Activated naive CD8-positive, alpha-beta T cell treated with anti-CD3 and anti-CD28 coated beads for 36 hours (primary cell): ENCODE results near the gene DPM3. TPM values are rescaled to one million over a fixed set of nuclear protein-coding genes. Genes with fewer than 3 reads are reported as not detected.

ENCODE experiments used
- DNase-seq: peaks from one replicate; pipeline ENCODE4 v3.0.0; 2021
- H3K27ac Mint-ChIP-seq: one replicate; pipeline ENCODE4 v1.8.0; 2022; ENCODE audit warnings: mild to moderate bottlenecking, moderate library complexity, mixed read lengths
- H3K27me3 Mint-ChIP-seq: one replicate; pipeline ENCODE4 v1.8.0; 2022; ENCODE audit warnings: mild to moderate bottlenecking, mixed read lengths
- H3K36me3 Mint-ChIP-seq: one replicate; pipeline ENCODE4 v1.8.0; 2021; ENCODE audit warnings: mild to moderate bottlenecking, mixed read lengths
- H3K4me1 Mint-ChIP-seq: one replicate; pipeline ENCODE4 v1.8.0; 2021; ENCODE audit warnings: mixed read lengths
- H3K4me3 Mint-ChIP-seq: one replicate; pipeline ENCODE4 v1.8.0; 2022; ENCODE audit warnings: mild to moderate bottlenecking, moderate library complexity, mixed read lengths
- H3K9me3 Mint-ChIP-seq: one replicate; pipeline ENCODE4 v1.8.0; 2022; ENCODE audit warnings: mixed read lengths
- total RNA-seq, 2 experiments: library from RNA; stranded (reverse); gene quantifications; one replicate each; pipeline ENCODE4 v1.2.3, GENCODE V29; 2021

The DPM3 gene
- total RNA-seq, 2 experiments from 2014 or later, result 26.8 to 29.2 TPM

- H3K27ac Mint-ChIP-seq, result no peak overlapping the region
- peaks cover 24% of the 10 kb centered on the region for H3K4me1 Mint-ChIP-seq
- DNase-seq, result no peak
- H3K27me3 Mint-ChIP-seq, result peaks cover 3% of the 10 kb centered on the region
- no peak overlapping the region for H3K4me3 Mint-ChIP-seq
- peaks cover 29% of the 10 kb centered on the region for H3K36me3 Mint-ChIP-seq
- H3K9me3 Mint-ChIP-seq, result no peaks in the 10 kb centered on the region
Observed at GRCh38 chr1:155141749-155142148, 1.4 kb upstream of the DPM3 start.

GRCh38 chr1:155140630-155140953 lies 261 bp upstream of the DPM3 start:
- DNase-seq, result no peak
- Mint-ChIP-seq H3K4me3 (peak overlapping the region; percentile 98), H3K36me3 (peaks cover 32% of the 10 kb centered on the region)

GRCh38 chr1:155137154-155137949 lies 3.0 kb downstream of the DPM3 start:
- Mint-ChIP-seq H3K36me3 (peaks cover 36% of the 10 kb centered on the region), H3K9me3 (no peaks in the 10 kb centered on the region), H3K27me3 (peaks cover 3% of the 10 kb centered on the region), H3K4me1 (peaks cover 35% of the 10 kb centered on the region), H3K4me3 (peak overlapping the region; percentile 96), H3K27ac (peak overlapping the region; percentile 99)
- DNase-seq, result no peak

More at GRCh38 chr1:155140630-155140953, 261 bp upstream of the DPM3 start:
- peak overlapping the region; percentile 96 for H3K27ac Mint-ChIP-seq
- no peaks in the 10 kb centered on the region for H3K27me3 Mint-ChIP-seq
- H3K9me3 Mint-ChIP-seq, result no peaks in the 10 kb centered on the region
- peaks cover 27% of the 10 kb centered on the region for H3K4me1 Mint-ChIP-seq

GRCh38 chr1:155136748-155137147 lies 3.6 kb downstream of the DPM3 start:
- H3K27ac Mint-ChIP-seq, result peak overlapping the region; percentile 99
- peaks cover 3% of the 10 kb centered on the region for H3K27me3 Mint-ChIP-seq
- DNase-seq, result peak; percentile 28
- no peaks in the 10 kb centered on the region for H3K9me3 Mint-ChIP-seq
- peaks cover 36% of the 10 kb centered on the region for H3K36me3 Mint-ChIP-seq
- H3K4me1 Mint-ChIP-seq, result peaks cover 35% of the 10 kb centered on the region
- peak overlapping the region; percentile 96 for H3K4me3 Mint-ChIP-seq

GRCh38 chr1:155135415-155136028 lies 4.8 kb downstream of the DPM3 start, which contains the start of gene SLC50A1:
Gene SLC50A1 (plus strand): TSS chr1:155135852. CDS start chr1:155135912, 60 bp downstream.
- peak within 1 kb of the TSS; percentile 96 for H3K4me3 Mint-ChIP-seq
- H3K27ac Mint-ChIP-seq, result peak within 1 kb of the TSS; percentile 99
- peaks cover 36% of the 10 kb centered on the region for H3K36me3 Mint-ChIP-seq
- no peaks in the 10 kb centered on the region for H3K9me3 Mint-ChIP-seq
- H3K4me1 Mint-ChIP-seq, result peaks cover 33% of the 10 kb centered on the region
- peak; percentile 96 for DNase-seq
- peaks cover 3% of the 10 kb centered on the region for H3K27me3 Mint-ChIP-seq

- peaks cover 34% of the 10 kb centered on the region for H3K4me1 Mint-ChIP-seq
- peaks cover 32% of the 10 kb centered on the region for H3K36me3 Mint-ChIP-seq
- no peaks in the 10 kb centered on the region for H3K9me3 Mint-ChIP-seq
- H3K27ac Mint-ChIP-seq, result peak overlapping the region; percentile 99
- peak; percentile 55 for DNase-seq
- peaks cover 3% of the 10 kb centered on the region for H3K27me3 Mint-ChIP-seq
- peak overlapping the region; percentile 96 for H3K4me3 Mint-ChIP-seq
Observed at GRCh38 chr1:155134880-155135414, 5.4 kb downstream of the DPM3 start.

GRCh38 chr1:155134322-155134721 lies 6.0 kb downstream of the DPM3 start:
- peaks cover 3% of the 10 kb centered on the region for H3K27me3 Mint-ChIP-seq
- H3K36me3 Mint-ChIP-seq, result peaks cover 27% of the 10 kb centered on the region
- no peaks in the 10 kb centered on the region for H3K9me3 Mint-ChIP-seq
- H3K4me1 Mint-ChIP-seq, result peaks cover 39% of the 10 kb centered on the region
- H3K4me3 Mint-ChIP-seq, result peak overlapping the region; percentile 96
- no peak for DNase-seq
- peak overlapping the region; percentile 99 for H3K27ac Mint-ChIP-seq

- H3K4me3 Mint-ChIP-seq, result no peak overlapping the region
- peaks cover 42% of the 10 kb centered on the region for H3K4me1 Mint-ChIP-seq
- peaks cover 3% of the 10 kb centered on the region for H3K27me3 Mint-ChIP-seq
- H3K36me3 Mint-ChIP-seq, result peaks cover 24% of the 10 kb centered on the region
- no peak overlapping the region for H3K27ac Mint-ChIP-seq
- DNase-seq, result no peak
- H3K9me3 Mint-ChIP-seq, result no peaks in the 10 kb centered on the region
Observed at GRCh38 chr1:155133799-155134281, 6.5 kb downstream of the DPM3 start.

GRCh38 chr1:155131856-155132255 lies 8.5 kb downstream of the DPM3 start:
- DNase-seq, result no peak
- H3K27me3 Mint-ChIP-seq, result peaks cover 19% of the 10 kb centered on the region
- H3K4me3 Mint-ChIP-seq, result no peak overlapping the region
- H3K9me3 Mint-ChIP-seq, result no peaks in the 10 kb centered on the region
- peaks cover 8% of the 10 kb centered on the region for H3K36me3 Mint-ChIP-seq
- H3K4me1 Mint-ChIP-seq, result peaks cover 42% of the 10 kb centered on the region
- no peak overlapping the region for H3K27ac Mint-ChIP-seq

- no peak overlapping the region for H3K27ac Mint-ChIP-seq
- peaks cover 5% of the 10 kb centered on the region for H3K36me3 Mint-ChIP-seq
Observed at GRCh38 chr1:155131285-155131684, 9.0 kb downstream of the DPM3 start.

GRCh38 chr1:155130272-155131006 lies 9.9 kb downstream of the DPM3 start:
- H3K36me3 Mint-ChIP-seq, result peaks cover 4% of the 10 kb centered on the region
- no peak overlapping the region for H3K4me3 Mint-ChIP-seq
- H3K4me1 Mint-ChIP-seq, result peaks cover 40% of the 10 kb centered on the region
- peaks cover 25% of the 10 kb centered on the region for H3K27me3 Mint-ChIP-seq
- H3K27ac Mint-ChIP-seq, result no peak overlapping the region
- no peaks in the 10 kb centered on the region for H3K9me3 Mint-ChIP-seq
- DNase-seq, result no peak

More at GRCh38 chr1:155131285-155131684, 9.0 kb downstream of the DPM3 start:
- Mint-ChIP-seq H3K4me3 (no peak overlapping the region), H3K9me3 (no peaks in the 10 kb centered on the region), H3K4me1 (peaks cover 41% of the 10 kb centered on the region), H3K27me3 (peaks cover 25% of the 10 kb centered on the region)
- no peak for DNase-seq

- no peak for DNase-seq
- Mint-ChIP-seq H3K4me3 (peak overlapping the region; percentile 73), H3K27ac (peak overlapping the region; percentile 25), H3K4me1 (peaks cover 32% of the 10 kb centered on the region), H3K36me3 (no peaks in the 10 kb centered on the region), H3K9me3 (no peaks in the 10 kb centered on the region), H3K27me3 (peaks cover 23% of the 10 kb centered on the region)
Observed at GRCh38 chr1:155128755-155129473, 11.4 kb downstream of the DPM3 start.

- no peaks in the 10 kb centered on the region for H3K36me3 Mint-ChIP-seq
- no peak overlapping the region for H3K27ac Mint-ChIP-seq
Observed at GRCh38 chr1:155127967-155128754, 12.2 kb downstream of the DPM3 start.

More at GRCh38 chr1:155127967-155128754, 12.2 kb downstream of the DPM3 start:
- Mint-ChIP-seq H3K27me3 (peaks cover 23% of the 10 kb centered on the region), H3K4me3 (peak overlapping the region; percentile 73), H3K9me3 (no peaks in the 10 kb centered on the region), H3K4me1 (peaks cover 32% of the 10 kb centered on the region)
- DNase-seq, result no peak
